ENCODE measurements around the gene CAPS.

The CAPS gene

GRCh38 chr19:5895890-5896289 is 18.2 kb upstream of the CAPS start:
- H3K27ac ChIP-seq, result no peak overlapping the region
- no peak for TF ChIP-seq Cebpa-rat (IDR thresholded peaks at IDR 0.05)
- peaks cover 1 to 33% (median 14%) of the 10 kb centered on the region in 10 experiments; a peak in 16 of 20 replicates for H3K4me1 ChIP-seq
- no peak overlapping the region for H3K9ac ChIP-seq
- peaks cover 43 to 76% (median 59%) of the 10 kb centered on the region in 11 experiments for H3K36me3 ChIP-seq
- no peaks in the 10 kb centered on the region for H3K9me3 ChIP-seq (replicated peaks in 1 of 11)
- no peak overlapping the region for H3K4me3 ChIP-seq
- no peaks in the 10 kb centered on the region for H3K27me3 ChIP-seq
- H4K20me1 ChIP-seq, result peaks cover 41 to 92% (median 86%) of the 10 kb centered on the region in 11 experiments
- no peak overlapping the region for H3K4me2 ChIP-seq

GRCh38 chr19:5896365-5897076 is 17.5 kb upstream of the CAPS start:
- H3K9ac ChIP-seq, result no peak overlapping the region
- peaks cover 49 to 82% (median 65%) of the 10 kb centered on the region in 11 experiments for H3K36me3 ChIP-seq
- peaks cover 8 to 34% (median 19%) of the 10 kb centered on the region in 10 experiments; a peak in 18 of 20 replicates for H3K4me1 ChIP-seq
- no peak overlapping the region for H3K27ac ChIP-seq
- H3K27me3 ChIP-seq, result no peaks in the 10 kb centered on the region
- H4K20me1 ChIP-seq, result peaks cover 41 to 97% (median 92%) of the 10 kb centered on the region in 11 experiments
- TF ChIP-seq Cebpa-rat (IDR thresholded peaks at IDR 0.05), result no peak
- H3K4me2 ChIP-seq, result no peak overlapping the region
- H3K4me3 ChIP-seq, result no peak overlapping the region
- no peaks in the 10 kb centered on the region for H3K9me3 ChIP-seq (replicated peaks in 1 of 11)

- H3K4me2 ChIP-seq, result no peak overlapping the region
- H3K9me3 ChIP-seq (replicated peaks in 1 of 11), result no peaks in the 10 kb centered on the region
- H3K27me3 ChIP-seq, result no peaks in the 10 kb centered on the region
- peaks cover 41 to 99% (median 95%) of the 10 kb centered on the region in 11 experiments for H4K20me1 ChIP-seq
- H3K4me1 ChIP-seq, result peaks cover 16 to 31% (median 26%) of the 10 kb centered on the region in 10 experiments
- no peak overlapping the region for H3K4me3 ChIP-seq
- H3K36me3 ChIP-seq, result peaks cover 49 to 87% (median 67%) of the 10 kb centered on the region in 11 experiments
- peak overlapping the region in 8 of 11 experiments; percentile 41 to 61 (median 47); a peak in 14 of 22 replicates for H3K9ac ChIP-seq
- no peak for TF ChIP-seq Cebpa-rat (IDR thresholded peaks at IDR 0.05)
- peak overlapping the region in 1 of 11 experiments; percentile 12; a peak in 2 of 22 replicates for H3K27ac ChIP-seq
Observed at GRCh38 chr19:5897189-5897969, 16.7 kb upstream of the CAPS start.

GRCh38 chr19:5899728-5900526 is 14.1 kb upstream of the CAPS start:
- no peaks in the 10 kb centered on the region for H3K27me3 ChIP-seq
- peaks cover 22 to 36% (median 31%) of the 10 kb centered on the region in 10 experiments for H3K4me1 ChIP-seq
- H3K4me3 ChIP-seq, result no peak overlapping the region
- no peaks in the 10 kb centered on the region for H3K9me3 ChIP-seq (replicated peaks in 1 of 11)
- H3K36me3 ChIP-seq, result peaks cover 40 to 69% (median 54%) of the 10 kb centered on the region in 11 experiments
- H3K9ac ChIP-seq, result peak overlapping the region in 3 of 11 experiments; percentile 8 to 52 (median 14); a peak in 2 of 22 replicates
- no peak for TF ChIP-seq Cebpa-rat (IDR thresholded peaks at IDR 0.05)
- peak overlapping the region in 1 of 11 experiments; percentile 3; a peak in 2 of 22 replicates for H3K4me2 ChIP-seq
- peaks cover 41 to 82% (median 75%) of the 10 kb centered on the region in 11 experiments for H4K20me1 ChIP-seq
- no peak overlapping the region for H3K27ac ChIP-seq

- peak overlapping the region in 9 of 11 experiments; percentile 32 to 61 (median 48); a peak in 14 of 22 replicates for H3K9ac ChIP-seq
- H3K4me2 ChIP-seq, result peak overlapping the region in 9 of 11 experiments; percentile 0 to 97 (median 12); a peak in 10 of 22 replicates
- no peak overlapping the region; a peak in 1 of 20 replicates for H3K4me3 ChIP-seq
Observed at GRCh38 chr19:5900976-5901375, 13.1 kb upstream of the CAPS start.

GRCh38 chr19:5903056-5903623 is 10.9 kb upstream of the CAPS start:
- no peak for TF ChIP-seq Cebpa-rat (IDR thresholded peaks at IDR 0.05)
- H3K9ac ChIP-seq, result peak overlapping the region; percentile 97 to 100 (median 99)
- peaks cover 33 to 55% (median 50%) of the 10 kb centered on the region in 10 experiments for H3K4me1 ChIP-seq
- H3K27me3 ChIP-seq, result no peaks in the 10 kb centered on the region
- H3K9me3 ChIP-seq (replicated peaks in 1 of 11), result no peaks in the 10 kb centered on the region
- H3K36me3 ChIP-seq, result peaks cover 15 to 41% (median 24%) of the 10 kb centered on the region in 11 experiments; a peak in 21 of 22 replicates
- H3K4me3 ChIP-seq, result peak overlapping the region; percentile 89 to 100 (median 96)
- H3K27ac ChIP-seq, result peak overlapping the region; percentile 95 to 99 (median 98)
- peak overlapping the region; percentile 90 to 98 (median 97) for H3K4me2 ChIP-seq
- peaks cover 19 to 50% (median 45%) of the 10 kb centered on the region in 11 experiments for H4K20me1 ChIP-seq

More at GRCh38 chr19:5900976-5901375, 13.1 kb upstream of the CAPS start:
- H4K20me1 ChIP-seq, result peaks cover 36 to 71% (median 65%) of the 10 kb centered on the region in 11 experiments
- H3K4me1 ChIP-seq, result peaks cover 31 to 47% (median 41%) of the 10 kb centered on the region in 10 experiments
- peaks cover 29 to 58% (median 43%) of the 10 kb centered on the region in 11 experiments for H3K36me3 ChIP-seq
- H3K9me3 ChIP-seq (replicated peaks in 1 of 11), result no peaks in the 10 kb centered on the region
- H3K27ac ChIP-seq, result no peak overlapping the region
- H3K27me3 ChIP-seq, result no peaks in the 10 kb centered on the region
- TF ChIP-seq Cebpa-rat (IDR thresholded peaks at IDR 0.05), result no peak

- Histone ChIP-seq H3K4me1 (peaks cover 27 to 53% (median 45%) of the 10 kb centered on the region in 10 experiments), H3K27ac (peak within 1 kb of the TSS; percentile 95 to 99 (median 98)), H3K9me3 (replicated peaks in 1 of 11) (no peaks in the 10 kb centered on the region), H3K9ac (peak within 1 kb of the TSS; percentile 97 to 100 (median 99)), H3K4me3 (peak within 1 kb of the TSS; percentile 89 to 100 (median 96)), H4K20me1 (peaks cover 13 to 44% (median 40%) of the 10 kb centered on the region in 11 experiments; a peak in 21 of 22 replicates), H3K36me3 (peaks cover 16 to 41% (median 24%) of the 10 kb centered on the region in 11 experiments; a peak in 21 of 22 replicates), H3K4me2 (peak within 1 kb of the TSS; percentile 90 to 98 (median 97)), H3K27me3 (no peaks in the 10 kb centered on the region)
- no peak for TF ChIP-seq Cebpa-rat (IDR thresholded peaks at IDR 0.05)
Observed at GRCh38 chr19:5903624-5904351, 10.3 kb upstream of the CAPS start, which contains the start of gene NDUFA11. NDUFA11 (minus strand) TSS chr19:5903790; CDS start chr19:5903708, 82 bp downstream.
